ENCODE results near the gene NLK.
"Not testable (repeated sequence)": the region's sequence is repeated elsewhere in the genome, so short reads cannot be mapped to it uniquely, and the experiment has no call there.

Gene NLK

GRCh38 chr17:28232966-28233870 lies 190.7 kb downstream of the NLK start:
- DNase-seq (ENCODE audit: low spot score): not testable (repeated sequence)

GRCh38 chr17:28233872-28234856 lies 191.7 kb downstream of the NLK start:
- DNase-seq (ENCODE audit: low spot score): not testable (repeated sequence)

- DNase-seq (ENCODE audit: low spot score): not testable (repeated sequence)
These were observed 192.7 kb downstream of the NLK start for GRCh38 chr17:28235066-28235700.

- not testable (repeated sequence) for DNase-seq (ENCODE audit: low spot score)
These were observed 193.7 kb downstream of the NLK start for GRCh38 chr17:28236033-28236653.

GRCh38 chr17:28238547-28239270 lies 196.2 kb downstream of the NLK start:
- DNase-seq (ENCODE audit: low spot score): not testable (repeated sequence)

- DNase-seq (ENCODE audit: low spot score): no peak
These were observed 196.8 kb downstream of the NLK start for GRCh38 chr17:28239271-28239624.

- no peak for DNase-seq (ENCODE audit: low spot score)
These were observed 198.3 kb downstream of the NLK start for GRCh38 chr17:28240688-28241340.

- DNase-seq (ENCODE audit: low spot score): no peak
These were observed 200.3 kb downstream of the NLK start for GRCh38 chr17:28242791-28243190.

- not testable (repeated sequence) for DNase-seq (ENCODE audit: low spot score)
These were observed 200.8 kb downstream of the NLK start for GRCh38 chr17:28243268-28243667.

- no peak for DNase-seq (ENCODE audit: low spot score)
These were observed 202.0 kb downstream of the NLK start for GRCh38 chr17:28244446-28244845.
